ENCODE results near the gene PRKG1.
A peak's percentile ranks its signal among the peaks of the same experiment; 100 is the strongest.

Gene PRKG1

GRCh38 chr10:51915031-51915542, 840.8 kb downstream of the PRKG1 start:
- DNase-seq (ENCODE audit: low read depth, low spot score), result peak; percentile 30

GRCh38 chr10:51918440-51918839, 844.2 kb downstream of the PRKG1 start:
- no peak for DNase-seq (ENCODE audit: low read depth, low spot score)

- no peak for DNase-seq (ENCODE audit: low read depth, low spot score)
Observed at GRCh38 chr10:51918884-51919325, 844.6 kb downstream of the PRKG1 start.

- DNase-seq (ENCODE audit: low read depth, low spot score), result no peak
Observed at GRCh38 chr10:51920672-51921071, 846.4 kb downstream of the PRKG1 start.

- no peak for DNase-seq (ENCODE audit: low read depth, low spot score)
Observed at GRCh38 chr10:51924359-51924758, 850.1 kb downstream of the PRKG1 start.

GRCh38 chr10:51926337-51926736, 852.0 kb downstream of the PRKG1 start:
- no peak for DNase-seq (ENCODE audit: low read depth, low spot score)

- no peak for DNase-seq (ENCODE audit: low read depth, low spot score)
Observed at GRCh38 chr10:51928162-51928561, 853.9 kb downstream of the PRKG1 start.

- DNase-seq (ENCODE audit: low read depth, low spot score), result no peak
Observed at GRCh38 chr10:51932530-51932929, 858.2 kb downstream of the PRKG1 start.

- no peak for DNase-seq (ENCODE audit: low read depth, low spot score)
Observed at GRCh38 chr10:51934373-51934772, 860.1 kb downstream of the PRKG1 start.

- no peak for DNase-seq (ENCODE audit: low read depth, low spot score)
Observed at GRCh38 chr10:51935341-51935740, 861.1 kb downstream of the PRKG1 start.

GRCh38 chr10:51937308-51938140, 863.2 kb downstream of the PRKG1 start:
- no peak for DNase-seq (ENCODE audit: low read depth, low spot score)

GRCh38 chr10:51950371-51950995, 876.2 kb downstream of the PRKG1 start:
- no peak for DNase-seq (ENCODE audit: low read depth, low spot score)

- DNase-seq (ENCODE audit: low read depth, low spot score), result no peak
Observed at GRCh38 chr10:51950996-51951555, 876.8 kb downstream of the PRKG1 start.

- no peak for DNase-seq (ENCODE audit: low read depth, low spot score)
Observed at GRCh38 chr10:51951601-51952000, 877.3 kb downstream of the PRKG1 start.

GRCh38 chr10:51952056-51952455, 877.8 kb downstream of the PRKG1 start:
- DNase-seq (ENCODE audit: low read depth, low spot score), result no peak

- DNase-seq (ENCODE audit: low read depth, low spot score), result no peak
Observed at GRCh38 chr10:51955696-51956095, 881.4 kb downstream of the PRKG1 start.

GRCh38 chr10:51956822-51957221, 882.5 kb downstream of the PRKG1 start:
- no peak for DNase-seq (ENCODE audit: low read depth, low spot score)

- DNase-seq (ENCODE audit: low read depth, low spot score), result no peak
Observed at GRCh38 chr10:51960494-51960895, 886.2 kb downstream of the PRKG1 start.

- no peak for DNase-seq (ENCODE audit: low read depth, low spot score)
Observed at GRCh38 chr10:51961401-51961800, 887.1 kb downstream of the PRKG1 start.

- DNase-seq (ENCODE audit: low read depth, low spot score), result no peak
Observed at GRCh38 chr10:51964630-51965029, 890.3 kb downstream of the PRKG1 start.

GRCh38 chr10:51965451-51965850, 891.2 kb downstream of the PRKG1 start:
- DNase-seq (ENCODE audit: low read depth, low spot score), result no peak

GRCh38 chr10:51972733-51973346, 898.6 kb downstream of the PRKG1 start:
- DNase-seq (ENCODE audit: low read depth, low spot score), result no peak
